WTC11 (cell line): ENCODE measurements around the gene KIF13A.

ENCODE experiments used
- CTCF ChIP-seq: fragments of 200-600 bp; IDR thresholded peaks from 2 replicates; pipeline ENCODE4 v1.8.0; 2022; ENCODE audit warnings: antibody characterized with exemption
- ZBTB21 ChIP-seq: sonication (generic); formaldehyde crosslinking; IDR thresholded peaks from 2 replicates; pipeline ENCODE4 v1.8.1; 2023; ENCODE audit warnings: mild to moderate bottlenecking, missing genetic modification reagents, borderline replicate concordance
- ZBTB43 ChIP-seq: sonication (generic); formaldehyde crosslinking; IDR thresholded peaks from 2 replicates; pipeline ENCODE4 v1.8.1; 2023; ENCODE audit warnings: mild to moderate bottlenecking, missing genetic modification reagents
- ZNF232 ChIP-seq: sonication (generic); formaldehyde crosslinking; IDR thresholded peaks from 2 replicates; pipeline ENCODE4 v1.8.0; 2022; ENCODE audit warnings: mild to moderate bottlenecking, missing genetic modification reagents
- ZNF317 ChIP-seq: sonication (generic); formaldehyde crosslinking; IDR thresholded peaks from 2 replicates; pipeline ENCODE4 v1.8.1; 2023; ENCODE audit warnings: low read depth, mild to moderate bottlenecking, moderate library complexity, missing genetic modification reagents, borderline replicate concordance
- TF ChIP-seq, protein P1 (sequence below): fragments of 250-450 bp; sonication (Bioruptor Pico); IDR thresholded peaks from 2 replicates; pipeline ENCODE4 v2.1.2; 2022; ENCODE audit warnings: mild to moderate bottlenecking, moderate library complexity

- TF ChIP-seq CTCF (no peak), ZBTB21 (CRISPR knock-in tag) (no peak), ZBTB43 (no peak), ZNF317 (CRISPR knock-in tag) (no peak), ZNF232 (CRISPR knock-in tag) (no peak)
- TF ChIP-seq, protein P1, sequence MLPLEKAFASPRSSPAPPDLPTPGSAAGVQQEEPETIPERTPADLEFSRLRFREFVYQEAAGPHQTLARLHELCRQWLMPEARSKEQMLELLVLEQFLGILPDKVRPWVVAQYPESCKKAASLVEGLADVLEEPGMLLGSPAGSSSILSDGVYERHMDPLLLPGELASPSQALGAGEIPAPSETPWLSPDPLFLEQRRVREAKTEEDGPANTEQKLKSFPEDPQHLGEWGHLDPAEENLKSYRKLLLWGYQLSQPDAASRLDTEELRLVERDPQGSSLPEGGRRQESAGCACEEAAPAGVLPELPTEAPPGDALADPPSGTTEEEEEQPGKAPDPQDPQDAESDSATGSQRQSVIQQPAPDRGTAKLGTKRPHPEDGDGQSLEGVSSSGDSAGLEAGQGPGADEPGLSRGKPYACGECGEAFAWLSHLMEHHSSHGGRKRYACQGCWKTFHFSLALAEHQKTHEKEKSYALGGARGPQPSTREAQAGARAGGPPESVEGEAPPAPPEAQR (CRISPR knock-in tag): no peak
Measured at GRCh38 chr6:17979479-17979878, 8.0 kb downstream of the KIF13A start.
